ENCODE measurements around the gene PRKCE. TPM values are rescaled to one million over a fixed set of nuclear protein-coding genes. Genes with fewer than 3 reads are reported as not detected.

PRKCE gene
- total and polyA plus RNA-seq, 2 donors (not counting 3 experiments of a cell fraction or from before 2014, with no cell fraction given), result 27.9 to 33.9 TPM

GRCh38 chr2:45885171-45885621 is 233.7 kb downstream of the PRKCE start:
- Histone ChIP-seq H3K36me3 (ENCODE audit: control insufficient read depth in 2 of 2, extremely low read depth in 1 of 2, insufficient read depth in 2 of 2, low read length in 2 of 2) (no peaks in the 10 kb centered on the region), H3K27ac (ENCODE audit: insufficient read depth, low read depth, low read length) (no peak overlapping the region), H3K4me3 (replicated peaks in 1 of 3; ENCODE audit: insufficient read depth in 1 of 3, low read depth in 1 of 3, low read length in 3 of 3) (no peak overlapping the region), H2AFZ (ENCODE audit: low read depth, low read length) (no peak overlapping the region), H3K9ac (replicated peaks; ENCODE audit: extremely low read depth, insufficient read depth, low read length) (no peak overlapping the region), H3K9me1 (replicated peaks; ENCODE audit: control insufficient read depth, extremely low read depth, insufficient read depth, low read length) (no peaks in the 10 kb centered on the region), H3K79me2 (ENCODE audit: control insufficient read depth, insufficient read depth, low read length) (no peaks in the 10 kb centered on the region), H4K20me1 (replicated peaks; ENCODE audit: control insufficient read depth, extremely low read depth, insufficient read depth, low read length) (no peaks in the 10 kb centered on the region), H3K4me2 (ENCODE audit: insufficient read depth, low read length) (no peak overlapping the region), H3K27me3 (ENCODE audit: control insufficient read depth in 2 of 2, insufficient read depth in 2 of 2, low read length in 2 of 2) (no peaks in the 10 kb centered on the region), H3K9me3 (replicated peaks; ENCODE audit: control insufficient read depth, insufficient read depth, low read length) (no peaks in the 10 kb centered on the region), H3K4me1 (ENCODE audit: control insufficient read depth, extremely low read depth, insufficient read depth, low read length) (no peaks in the 10 kb centered on the region)
- TF ChIP-seq, protein P1, sequence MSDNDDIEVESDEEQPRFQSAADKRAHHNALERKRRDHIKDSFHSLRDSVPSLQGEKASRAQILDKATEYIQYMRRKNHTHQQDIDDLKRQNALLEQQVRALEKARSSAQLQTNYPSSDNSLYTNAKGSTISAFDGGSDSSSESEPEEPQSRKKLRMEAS (IDR thresholded peaks at IDR 0.05; ENCODE audit: insufficient read depth, insufficient read length), result no peak
- TF ChIP-seq JUN (IDR thresholded peaks at IDR 0.05; ENCODE audit: borderline replicate concordance, insufficient read depth, insufficient read length, low read depth) (no peak), FOS (IDR thresholded peaks at IDR 0.05; ENCODE audit: borderline replicate concordance, insufficient read depth, low read length) (no peak), GATA2 (IDR thresholded peaks at IDR 0.05; ENCODE audit: insufficient read depth, insufficient read length, low read depth, low read length) (no peak)
- BruUV-seq (replicated peaks), result no TSS peak
- intact Hi-C loops (cut with micrococcal nuclease) (no loop called here), dilution Hi-C loops (cut with MboI; ENCODE audit: extremely low pct_ligation_motif_present, low sequenced_read_pairs) (no loop called here)
- FAIRE-seq (no peak), DNase-seq (ENCODE audit: low read depth, low spot score) (no peak)
- POLR2A ChIA-PET, result no interaction called here
- CTCF ChIA-PET, result interaction anchor here (0.8 to 1.0 kb wide), 2 partner anchors 10 to 43 kb away, joined by 3 read pairs; no protein-coding TSS in a partner anchor

GRCh38 chr2:45886171-45886663 is 234.7 kb downstream of the PRKCE start:
- FAIRE-seq, result no peak
- Histone ChIP-seq H4K20me1 (replicated peaks; ENCODE audit: control insufficient read depth, extremely low read depth, insufficient read depth, low read length) (no peaks in the 10 kb centered on the region), H3K27me3 (ENCODE audit: control insufficient read depth in 2 of 2, insufficient read depth in 2 of 2, low read length in 2 of 2) (no peaks in the 10 kb centered on the region), H3K9me3 (replicated peaks; ENCODE audit: control insufficient read depth, insufficient read depth, low read length) (no peaks in the 10 kb centered on the region), H3K9me1 (replicated peaks; ENCODE audit: control insufficient read depth, extremely low read depth, insufficient read depth, low read length) (no peaks in the 10 kb centered on the region), H3K79me2 (ENCODE audit: control insufficient read depth, insufficient read depth, low read length) (no peaks in the 10 kb centered on the region), H2AFZ (ENCODE audit: low read depth, low read length) (no peak overlapping the region), H3K4me1 (ENCODE audit: control insufficient read depth, extremely low read depth, insufficient read depth, low read length) (no peaks in the 10 kb centered on the region), H3K9ac (replicated peaks; ENCODE audit: extremely low read depth, insufficient read depth, low read length) (no peak overlapping the region), H3K4me2 (ENCODE audit: insufficient read depth, low read length) (no peak overlapping the region), H3K36me3 (ENCODE audit: control insufficient read depth in 2 of 2, extremely low read depth in 1 of 2, insufficient read depth in 2 of 2, low read length in 2 of 2) (no peaks in the 10 kb centered on the region), H3K27ac (ENCODE audit: insufficient read depth, low read depth, low read length) (no peak overlapping the region), H3K4me3 (replicated peaks in 1 of 3; ENCODE audit: insufficient read depth in 1 of 3, low read depth in 1 of 3, low read length in 3 of 3) (no peak overlapping the region)
- ChIA-PET POLR2A (no interaction called here), CTCF (interaction anchor here (1.1 kb wide), 1 partner anchor 50 kb away, joined by 3 read pairs; no protein-coding TSS in a partner anchor)
- intact Hi-C loops (cut with micrococcal nuclease), result no loop called here
- DNase-seq (ENCODE audit: low read depth, low spot score), result no peak
- no TSS peak for BruUV-seq (replicated peaks)
- dilution Hi-C loops (cut with MboI; ENCODE audit: extremely low pct_ligation_motif_present, low sequenced_read_pairs), result no loop called here
- TF ChIP-seq JUN (IDR thresholded peaks at IDR 0.05; ENCODE audit: borderline replicate concordance, insufficient read depth, insufficient read length, low read depth), result no peak
- TF ChIP-seq MYC (IDR thresholded peaks at IDR 0.05; ENCODE audit: low read depth, low read length), result no peak
- TF ChIP-seq EZH2 (IDR thresholded peaks at IDR 0.05; ENCODE audit: borderline replicate concordance, low read depth, low read length, severe bottlenecking), result no peak
- TF ChIP-seq CTCF (IDR thresholded peaks at IDR 0.05; ENCODE audit: extremely low read depth in 1 of 2, insufficient read depth in 1 of 2, low read depth in 1 of 2, low read length in 2 of 2), result no peak
- no peak for TF ChIP-seq POLR2A (IDR thresholded peaks at IDR 0.05; ENCODE audit: low read depth, low read length)
- TF ChIP-seq FOS (IDR thresholded peaks at IDR 0.05; ENCODE audit: borderline replicate concordance, insufficient read depth, low read length), result no peak
- no peak for TF ChIP-seq POLR2AphosphoS5 (IDR thresholded peaks at IDR 0.05; ENCODE audit: insufficient read depth, low read depth, low read length)
- TF ChIP-seq, protein P1 (IDR thresholded peaks at IDR 0.05; ENCODE audit: insufficient read depth, insufficient read length), result no peak
- TF ChIP-seq GATA2 (IDR thresholded peaks at IDR 0.05; ENCODE audit: insufficient read depth, insufficient read length, low read depth, low read length), result no peak
